HCT116 (cell line): ENCODE results near the gene THADA. TPM values are rescaled to one million over a fixed set of nuclear protein-coding genes. Genes with fewer than 3 reads are reported as not detected.

ENCODE experiments used
- ATAC-seq: fragments of 200-7000 bp; cut with Tn5 transposase; 2 replicates; pipeline ENCODE4 v1.9.1; 2020; ENCODE audit warnings: mild to moderate bottlenecking, moderate library complexity
- BruUV-seq: library from RNA; stranded (reverse); fragments of 400-500 nt; replicated peaks from 2 replicates; lab custom pipeline; 2021; lab: Mats Ljungman, UMichigan
- CTCF ChIA-PET: fragments of 300-600 bp; sonication (Branson Sonifier 250); formaldehyde crosslinking; loops from one replicate; lab custom pipeline; 2021; ENCODE audit warnings: antibody characterized with exemption; lab: Charles Lee
- POLR2A ChIA-PET: fragments of 300-600, 350-600 bp; sonication (Branson Sonifier 250); formaldehyde crosslinking; loops from one replicate; lab custom pipeline; 2021; ENCODE audit warnings: antibody characterized with exemption; lab: Charles Lee
- RAD21 ChIA-PET, 2 experiments: fragments of 300-600 bp; sonication (Branson Sonifier 250); formaldehyde crosslinking; loops; one replicate each; lab custom pipeline; 2023; ENCODE audit warnings: low total read pairs in 2 of 2; ENCODE audit not compliant: uncharacterized antibody in 2 of 2, unreplicated experiment in 2 of 2, low non-redundant PET in 1 of 2; lab: Charles Lee
- DNase-seq: peaks from one replicate; pipeline ENCODE4 v3.0.0-alpha.2; 2010; ENCODE audit warnings: low read depth, low spot score
- H2AFZ ChIP-seq: fragments of 200-600 bp; shearing (Covaris generic), sonication (generic); 2 replicates; pipeline ENCODE4 v1.6.1; 2017; ENCODE audit warnings: low read depth, mixed run types, mixed read lengths, antibody characterized with exemption, low read length; ENCODE audit not compliant: poor library complexity, severe bottlenecking
- H3K27ac ChIP-seq: 2 replicates; pipeline ENCODE4 v1.5.1; 2012; ENCODE audit warnings: low read depth, low read length
- H3K27me3 ChIP-seq: fragments of 200-600 bp; sonication (generic); 2 replicates; pipeline ENCODE4 v1.6.1; 2016; ENCODE audit warnings: mixed run types, low read length, mixed read lengths; ENCODE audit not compliant: insufficient read depth
- H3K36me3 ChIP-seq, 2 experiments: fragments of 200-500 bp in 1 of 2; fragments of 200-600 bp in 1 of 2; sonication (Bioruptor generic) in 1 of 2; sonication (generic) in 1 of 2; 2 replicates each; pipeline versions ENCODE4 v1.5.1 to v1.6.1; 2014 to 2016; ENCODE audit warnings: low read length in 2 of 2, inconsistent platforms in 1 of 2, mixed read lengths in 1 of 2, mixed run types in 1 of 2; ENCODE audit not compliant: insufficient read depth in 2 of 2, control insufficient read depth in 1 of 2
- H3K4me1 ChIP-seq, 2 experiments: fragments of 200-600 bp in 1 of 2; sonication (generic) in 1 of 2; 2 replicates each; pipeline versions ENCODE4 v1.5.1 to v1.6.1; 2012 to 2017; ENCODE audit warnings: low read length in 2 of 2, inconsistent platforms in 1 of 2, mild to moderate bottlenecking in 1 of 2, mixed read lengths in 1 of 2, mixed run types in 1 of 2, moderate library complexity in 1 of 2; ENCODE audit not compliant: insufficient read depth in 2 of 2, control insufficient read depth in 1 of 2
- H3K4me2 ChIP-seq: fragments of 200-600 bp; sonication (generic); 2 replicates; pipeline ENCODE4 v1.6.1; 2017; ENCODE audit warnings: mixed run types, low read length, mixed read lengths
- H3K4me3 ChIP-seq, 2 experiments: fragments of 200-600 bp in 1 of 2; sonication (generic) in 1 of 2; replicated peaks in 1 of 2; 2 replicates each; pipeline ENCODE4 v1.5.1; 2011 to 2016; ENCODE audit warnings: low read length in 2 of 2, control low read depth in 1 of 2, low read depth in 1 of 2, mild to moderate bottlenecking in 1 of 2, mixed read lengths in 1 of 2, mixed run types in 1 of 2
- H3K79me2 ChIP-seq: fragments of 200-600 bp; sonication (generic); 2 replicates; pipeline ENCODE4 v1.6.1; 2017; ENCODE audit warnings: mild to moderate bottlenecking, mixed run types, low read length, moderate library complexity, mixed read lengths; ENCODE audit not compliant: insufficient read depth
- H3K9ac ChIP-seq: fragments of 200-600 bp; sonication (generic); 2 replicates; pipeline ENCODE4 v1.6.1; 2016; ENCODE audit warnings: low read length, mixed read lengths
- H3K9me2 ChIP-seq: fragments of 200-600 bp; sonication (generic), shearing (Covaris generic); 2 replicates; pipeline ENCODE4 v1.6.1; 2017; ENCODE audit warnings: mixed run types, mild to moderate bottlenecking, moderate library complexity; ENCODE audit not compliant: insufficient read depth
- H3K9me3 ChIP-seq, 2 experiments: fragments of 200-500 bp in 1 of 2; fragments of 200-600 bp in 1 of 2; sonication (Bioruptor generic) in 1 of 2; sonication (generic) in 1 of 2; 2 replicates each; pipeline ENCODE4 v1.6.1; 2014 to 2017; ENCODE audit warnings: low read length in 2 of 2, mixed read lengths in 2 of 2, inconsistent platforms in 1 of 2, low read depth in 1 of 2, mild to moderate bottlenecking in 1 of 2, mixed run types in 1 of 2, moderate library complexity in 1 of 2; ENCODE audit not compliant: control insufficient read depth in 1 of 2, insufficient read depth in 1 of 2
- H4K20me1 ChIP-seq: fragments of 200-600 bp; sonication (generic), shearing (Covaris generic); 2 replicates; pipeline ENCODE4 v1.6.1; 2017; ENCODE audit warnings: mixed run types, mild to moderate bottlenecking, moderate library complexity; ENCODE audit not compliant: insufficient read depth
- CTCF ChIP-seq, 3 experiments: fragments of 200-600 bp in 1 of 3; sonication (generic) in 1 of 3; IDR thresholded peaks in 2 of 3; conservative IDR thresholded peaks in 1 of 3; 2 replicates each; pipeline ENCODE4 v1.5.1; 2012 to 2017; ENCODE audit warnings: low read depth in 2 of 3, low read length in 2 of 3, antibody characterized with exemption in 1 of 3, borderline replicate concordance in 1 of 3, control low read depth in 1 of 3, mild to moderate bottlenecking in 1 of 3, mixed read lengths in 1 of 3, mixed run types in 1 of 3, moderate library complexity in 1 of 3; ENCODE audit not compliant: insufficient read depth in 1 of 3
- EGR1 ChIP-seq: IDR thresholded peaks from 2 replicates; pipeline ENCODE4 v1.6.1; 2012; ENCODE audit warnings: low read depth
- ELF1 ChIP-seq: IDR thresholded peaks from 2 replicates; pipeline ENCODE4 v1.6.1; 2012; ENCODE audit warnings: low read depth, borderline replicate concordance
- EZH2 ChIP-seq: fragments of 200-600 bp; sonication (generic); IDR thresholded peaks from 2 replicates; pipeline ENCODE4 v1.6.1; 2017; ENCODE audit warnings: antibody characterized with exemption, mixed run types
- EZH2phosphoT487 ChIP-seq: fragments of 200-600 bp; IDR thresholded peaks from 2 replicates; pipeline ENCODE4 v1.6.1; 2018; ENCODE audit warnings: antibody characterized with exemption, borderline replicate concordance
- JUND ChIP-seq: IDR thresholded peaks from 2 replicates; pipeline ENCODE4 v1.6.1; 2012
- RAD21 ChIP-seq: IDR thresholded peaks from 2 replicates; pipeline ENCODE4 v1.6.1; 2012; ENCODE audit warnings: low read depth, mild to moderate bottlenecking
- SIN3A ChIP-seq: IDR thresholded peaks from 2 replicates; pipeline ENCODE4 v1.6.1; 2012; ENCODE audit warnings: low read depth
- SRF ChIP-seq: IDR thresholded peaks from 2 replicates; pipeline ENCODE4 v1.6.1; 2012; ENCODE audit warnings: low read depth
- TCF7L2 ChIP-seq: IDR thresholded peaks from 2 replicates; pipeline ENCODE4 v1.7.0; 2011; ENCODE audit warnings: borderline replicate concordance, inconsistent platforms; ENCODE audit not compliant: insufficient read depth, insufficient read length; ENCODE audit errors: extremely low read depth
- YY1 ChIP-seq: IDR thresholded peaks from 2 replicates; pipeline ENCODE4 v1.6.1; 2011; ENCODE audit warnings: low read length, low read depth, moderate library complexity, mild to moderate bottlenecking; ENCODE audit not compliant: insufficient replicate concordance; ENCODE audit errors: extremely low read depth
- ZFX ChIP-seq: fragments of 450-650 bp; IDR thresholded peaks from 2 replicates; pipeline ENCODE4 v1.6.1; 2017
- ZNF274 ChIP-seq: fragments of 200-500 bp; sonication (Bioruptor generic); IDR thresholded peaks from 2 replicates; pipeline ENCODE4 v1.6.1; 2014; ENCODE audit warnings: mild to moderate bottlenecking, low read depth, low read length, inconsistent platforms
- intact Hi-C: fragments of 100-400 bp; cut with micrococcal nuclease; formaldehyde crosslinking; loops from 2 replicates; pipeline ENCODE4 v1.10.0; 2022
- total RNA-seq: library from RNA; stranded (reverse); gene quantifications from one replicate; pipeline ENCODE4 v1.2.1, GENCODE V29; 2021; ENCODE audit not compliant: unreplicated experiment
- TF ChIP-seq, protein P1 (sequence below): IDR thresholded peaks from 2 replicates; pipeline ENCODE4 v1.6.1; 2012
- TF ChIP-seq, protein P2 (sequence below): IDR thresholded peaks from 2 replicates; pipeline ENCODE4 v1.6.1; 2012; ENCODE audit warnings: low read depth

THADA gene
- total RNA-seq, 1 experiment from 2014 or later: 30.7 TPM

DNA sequence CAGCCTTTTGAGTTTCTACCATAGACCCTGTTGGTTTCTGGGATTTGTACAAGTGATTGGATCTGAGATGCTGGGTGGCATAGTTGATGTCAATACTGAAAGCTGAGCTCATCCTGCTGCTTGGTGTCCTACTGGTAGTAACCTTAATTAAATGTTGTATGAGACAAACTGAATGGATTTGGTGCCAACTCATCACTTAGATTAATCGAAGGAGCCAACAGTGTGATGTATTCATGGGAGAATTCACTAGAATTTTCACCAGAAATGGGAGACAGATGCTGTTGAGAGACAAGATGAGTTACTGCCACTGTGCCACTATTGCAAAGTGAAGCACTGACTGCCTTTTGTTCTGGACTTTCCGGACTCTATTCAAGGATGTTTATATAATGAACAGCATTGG lies 158.5 kb downstream of the THADA start:
- no peak overlapping the region for H3K9ac ChIP-seq
- H4K20me1 ChIP-seq: no peaks in the 10 kb centered on the region
- 0 out of 4 replicates have a peak, but pooled peaks cover 0 to 3% of the 10 kb centered on the region in 2 experiments for H3K36me3 ChIP-seq
- H3K9me2 ChIP-seq: no peaks in the 10 kb centered on the region
- peaks cover 9 to 15% of the 10 kb centered on the region in 2 experiments; a peak in 3 of 4 replicates for H3K4me1 ChIP-seq
- no peak for DNase-seq
- no peaks in the 10 kb centered on the region for H3K27me3 ChIP-seq
- ChIA-PET POLR2A (no interaction called here), RAD21 (no interaction called here), CTCF (no interaction called here)
- no peak overlapping the region for H3K4me3 ChIP-seq
- intact Hi-C loops: no loop called here
- BruUV-seq: no TSS peak
- no peak overlapping the region for H3K4me2 ChIP-seq
- TF ChIP-seq, protein P1, sequence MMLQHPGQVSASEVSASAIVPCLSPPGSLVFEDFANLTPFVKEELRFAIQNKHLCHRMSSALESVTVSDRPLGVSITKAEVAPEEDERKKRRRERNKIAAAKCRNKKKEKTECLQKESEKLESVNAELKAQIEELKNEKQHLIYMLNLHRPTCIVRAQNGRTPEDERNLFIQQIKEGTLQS: no peak
- TF ChIP-seq SIN3A: no peak
- TF ChIP-seq SRF: no peak
- TF ChIP-seq RAD21: no peak
- TF ChIP-seq, protein P2, sequence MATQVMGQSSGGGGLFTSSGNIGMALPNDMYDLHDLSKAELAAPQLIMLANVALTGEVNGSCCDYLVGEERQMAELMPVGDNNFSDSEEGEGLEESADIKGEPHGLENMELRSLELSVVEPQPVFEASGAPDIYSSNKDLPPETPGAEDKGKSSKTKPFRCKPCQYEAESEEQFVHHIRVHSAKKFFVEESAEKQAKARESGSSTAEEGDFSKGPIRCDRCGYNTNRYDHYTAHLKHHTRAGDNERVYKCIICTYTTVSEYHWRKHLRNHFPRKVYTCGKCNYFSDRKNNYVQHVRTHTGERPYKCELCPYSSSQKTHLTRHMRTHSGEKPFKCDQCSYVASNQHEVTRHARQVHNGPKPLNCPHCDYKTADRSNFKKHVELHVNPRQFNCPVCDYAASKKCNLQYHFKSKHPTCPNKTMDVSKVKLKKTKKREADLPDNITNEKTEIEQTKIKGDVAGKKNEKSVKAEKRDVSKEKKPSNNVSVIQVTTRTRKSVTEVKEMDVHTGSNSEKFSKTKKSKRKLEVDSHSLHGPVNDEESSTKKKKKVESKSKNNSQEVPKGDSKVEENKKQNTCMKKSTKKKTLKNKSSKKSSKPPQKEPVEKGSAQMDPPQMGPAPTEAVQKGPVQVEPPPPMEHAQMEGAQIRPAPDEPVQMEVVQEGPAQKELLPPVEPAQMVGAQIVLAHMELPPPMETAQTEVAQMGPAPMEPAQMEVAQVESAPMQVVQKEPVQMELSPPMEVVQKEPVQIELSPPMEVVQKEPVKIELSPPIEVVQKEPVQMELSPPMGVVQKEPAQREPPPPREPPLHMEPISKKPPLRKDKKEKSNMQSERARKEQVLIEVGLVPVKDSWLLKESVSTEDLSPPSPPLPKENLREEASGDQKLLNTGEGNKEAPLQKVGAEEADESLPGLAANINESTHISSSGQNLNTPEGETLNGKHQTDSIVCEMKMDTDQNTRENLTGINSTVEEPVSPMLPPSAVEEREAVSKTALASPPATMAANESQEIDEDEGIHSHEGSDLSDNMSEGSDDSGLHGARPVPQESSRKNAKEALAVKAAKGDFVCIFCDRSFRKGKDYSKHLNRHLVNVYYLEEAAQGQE: no peak
- no peak for TF ChIP-seq EZH2phosphoT487
- TF ChIP-seq ZFX: no peak
- no peak for TF ChIP-seq YY1
- no peak for TF ChIP-seq ZNF274
- TF ChIP-seq ELF1: no peak
- TF ChIP-seq EZH2: no peak
- TF ChIP-seq EGR1: no peak
- no peak for TF ChIP-seq TCF7L2
- TF ChIP-seq CTCF (IDR thresholded peaks at IDR 0.05 in 2 of 3, conservative IDR thresholded peaks at IDR 0.05 in 1 of 3; ENCODE audit: borderline replicate concordance in 1 of 3, insufficient read depth in 1 of 3, low read depth in 2 of 3, low read length in 2 of 3): no peak
- TF ChIP-seq JUND: no peak
- H3K27ac ChIP-seq: no peak overlapping the region
- ATAC-seq: no peak
- no peaks in the 10 kb centered on the region for H3K9me3 ChIP-seq
- H2AFZ ChIP-seq: no peak overlapping the region
- no peaks in the 10 kb centered on the region for H3K79me2 ChIP-seq
